Gastroesophageal sphincter (tissue), 4 donors: ENCODE measurements around the gene OAS3. TPM values are rescaled to one million over a fixed set of nuclear protein-coding genes. Genes with fewer than 3 reads are reported as not detected.

Experiments
- ATAC-seq: fragments of 150-250 bp; one replicate; pipeline ENCODE4 v1.9.1; 2016; ENCODE audit warnings: mild to moderate bottlenecking, moderate library complexity
- H3K27ac ChIP-seq, 4 donors: fragments of 200-600 bp; sonication (generic) in 3 of 4; 1 replicate in 3 of 4; 2 replicates in 1 of 4; pipeline ENCODE4 v1.5.1; 2016 to 2019
- H3K27me3 ChIP-seq: fragments of 200-600 bp; sonication (generic); one replicate; pipeline ENCODE4 v1.5.1; 2019
- H3K36me3 ChIP-seq, 2 donors: fragments of 200-600 bp; sonication (generic); one replicate each; pipeline ENCODE4 v1.5.1; 2019; ENCODE audit warnings: control low read depth in 1 of 2
- H3K4me1 ChIP-seq, 3 donors: fragments of 200-600 bp; sonication (generic); 1 replicate in 2 of 3; 2 replicates in 1 of 3; pipeline ENCODE4 v1.5.1; 2016 to 2019; ENCODE audit warnings: control low read depth in 2 of 3
- H3K4me3 ChIP-seq, 2 donors: fragments of 200-600 bp; sonication (generic); one replicate each; pipeline ENCODE4 v1.5.1; 2019; ENCODE audit warnings: mild to moderate bottlenecking in 1 of 2, moderate library complexity in 1 of 2
- H3K9me3 ChIP-seq, 3 donors: fragments of 200-600 bp; sonication (generic); one replicate each; pipeline ENCODE4 v1.5.1; 2017 to 2019; ENCODE audit warnings: control low read depth in 2 of 3
- CTCF ChIP-seq, 4 experiments: fragments of 200-600 bp in 2 of 4; fragments of 450-650 bp in 2 of 4; sonication (generic) in 1 of 4; IDR thresholded peaks; one replicate each; pipeline ENCODE4 v1.5.1; 2017 to 2019; ENCODE audit warnings: antibody characterized with exemption in 4 of 4, mild to moderate bottlenecking in 2 of 4, moderate library complexity in 2 of 4
- EP300 ChIP-seq: sonication (generic); formaldehyde crosslinking; IDR thresholded peaks from one replicate; pipeline ENCODE4 v1.6.1; 2017; ENCODE audit warnings: antibody characterized with exemption, mild to moderate bottlenecking
- POLR2A ChIP-seq, 2 donors: fragments of 450-650 bp; IDR thresholded peaks; one replicate each; pipeline ENCODE4 v1.6.1; 2017; ENCODE audit warnings: antibody characterized with exemption in 2 of 2, mild to moderate bottlenecking in 2 of 2, moderate library complexity in 1 of 2
- POLR2AphosphoS5 ChIP-seq: sonication (generic); formaldehyde crosslinking; IDR thresholded peaks from one replicate; pipeline ENCODE4 v1.6.1; 2017; ENCODE audit warnings: antibody characterized with exemption
- WGBS, 2 donors: methylation state at CpG; one replicate each; pipeline ENCODE4 v1.1.5; 2018; ENCODE audit warnings: low coverage in 1 of 2; 5-methylcytosine and 5-hydroxymethylcytosine counted together
- total RNA-seq, 4 donors: library from RNA; depleted of rRNA; stranded (reverse); fragments of >200 nt; gene quantifications; one replicate each; pipeline ENCODE4 v1.1.0, GENCODE V29; 2016

The OAS3 gene, protein sequence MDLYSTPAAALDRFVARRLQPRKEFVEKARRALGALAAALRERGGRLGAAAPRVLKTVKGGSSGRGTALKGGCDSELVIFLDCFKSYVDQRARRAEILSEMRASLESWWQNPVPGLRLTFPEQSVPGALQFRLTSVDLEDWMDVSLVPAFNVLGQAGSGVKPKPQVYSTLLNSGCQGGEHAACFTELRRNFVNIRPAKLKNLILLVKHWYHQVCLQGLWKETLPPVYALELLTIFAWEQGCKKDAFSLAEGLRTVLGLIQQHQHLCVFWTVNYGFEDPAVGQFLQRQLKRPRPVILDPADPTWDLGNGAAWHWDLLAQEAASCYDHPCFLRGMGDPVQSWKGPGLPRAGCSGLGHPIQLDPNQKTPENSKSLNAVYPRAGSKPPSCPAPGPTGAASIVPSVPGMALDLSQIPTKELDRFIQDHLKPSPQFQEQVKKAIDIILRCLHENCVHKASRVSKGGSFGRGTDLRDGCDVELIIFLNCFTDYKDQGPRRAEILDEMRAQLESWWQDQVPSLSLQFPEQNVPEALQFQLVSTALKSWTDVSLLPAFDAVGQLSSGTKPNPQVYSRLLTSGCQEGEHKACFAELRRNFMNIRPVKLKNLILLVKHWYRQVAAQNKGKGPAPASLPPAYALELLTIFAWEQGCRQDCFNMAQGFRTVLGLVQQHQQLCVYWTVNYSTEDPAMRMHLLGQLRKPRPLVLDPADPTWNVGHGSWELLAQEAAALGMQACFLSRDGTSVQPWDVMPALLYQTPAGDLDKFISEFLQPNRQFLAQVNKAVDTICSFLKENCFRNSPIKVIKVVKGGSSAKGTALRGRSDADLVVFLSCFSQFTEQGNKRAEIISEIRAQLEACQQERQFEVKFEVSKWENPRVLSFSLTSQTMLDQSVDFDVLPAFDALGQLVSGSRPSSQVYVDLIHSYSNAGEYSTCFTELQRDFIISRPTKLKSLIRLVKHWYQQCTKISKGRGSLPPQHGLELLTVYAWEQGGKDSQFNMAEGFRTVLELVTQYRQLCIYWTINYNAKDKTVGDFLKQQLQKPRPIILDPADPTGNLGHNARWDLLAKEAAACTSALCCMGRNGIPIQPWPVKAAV
- 10 to 100 TPM in 1 of 4 donors, 1 to 10 TPM in 3; 3.5 to 10.2 (median 7.2) TPM for total RNA-seq

GRCh38 chr12:112937741-112938719, at the start of gene OAS3:
TSS of gene OAS3 (plus strand) at chr12:112938474. CDS start at chr12:112938531, 57 bp downstream.
- H3K4me1 ChIP-seq, result peaks cover 3 to 19% (median 9%) of the 10 kb centered on the region in 3 donors
- H3K27me3 ChIP-seq, result no peaks in the 10 kb centered on the region
- peak within 1 kb of the TSS; percentile 1 to 82 (median 73) for H3K27ac ChIP-seq
- peak; percentile 73 for TF ChIP-seq POLR2AphosphoS5
- no peak for TF ChIP-seq POLR2A (IDR thresholded peaks at IDR 0.05)
- no peak for TF ChIP-seq EP300
- peak in 1 of 4 experiments; percentile 28 for TF ChIP-seq CTCF (IDR thresholded peaks at IDR 0.05)
- 10 to 21% methylated on average over 13 to 15 of the region's 50 CpGs for WGBS, 2 donors
- ATAC-seq, result peak; percentile 93
- no peaks in the 10 kb centered on the region for H3K9me3 ChIP-seq
- H3K4me3 ChIP-seq, result peak within 1 kb of the TSS; percentile 58 to 69
- peaks cover 0 to 8% of the 10 kb centered on the region in 2 donors for H3K36me3 ChIP-seq

GRCh38 chr12:112891093-112892024, 46.9 kb upstream of the OAS3 start:
- TF ChIP-seq EP300 (no peak), POLR2A (IDR thresholded peaks at IDR 0.05) (no peak), POLR2AphosphoS5 (no peak), CTCF (IDR thresholded peaks at IDR 0.05) (no peak)
- Histone ChIP-seq H3K4me3 (no peak overlapping the region), H3K36me3 (no peaks in the 10 kb centered on the region), H3K4me1 (no peaks in the 10 kb centered on the region), H3K27ac (no peak overlapping the region), H3K9me3 (peaks cover 0 to 1% (median 0%) of the 10 kb centered on the region in 3 donors), H3K27me3 (peaks cover 24% of the 10 kb centered on the region)
- WGBS, 2 donors, result 63 to 69% methylated on average over 4 to 5 of the region's 6 CpGs
- no peak for ATAC-seq

- Histone ChIP-seq H3K27ac (no peak overlapping the region), H3K9me3 (no peaks in the 10 kb centered on the region), H3K4me1 (no peaks in the 10 kb centered on the region), H3K27me3 (peaks cover 36% of the 10 kb centered on the region), H3K4me3 (no peak overlapping the region), H3K36me3 (no peaks in the 10 kb centered on the region)
- TF ChIP-seq EP300 (no peak), CTCF (IDR thresholded peaks at IDR 0.05) (no peak), POLR2A (IDR thresholded peaks at IDR 0.05) (no peak), POLR2AphosphoS5 (no peak)
- no peak for ATAC-seq
- WGBS, 2 donors, result 18 to 27% methylated on average over 2 of the region's 2 CpGs
Measured at GRCh38 chr12:112892856-112893255, 45.4 kb upstream of the OAS3 start.
